Fibroblast of lung (primary cell): Measurements from ENCODE around the gene PTAR1. TPM values are rescaled to one million over a fixed set of nuclear protein-coding genes. Genes with fewer than 3 reads are reported as not detected.

ENCODE experiments used
- DNase-seq, 2 donors: peaks; one replicate each; pipeline versions ENCODE4 v3.0.0 to v3.0.0-alpha.2; 2010; ENCODE audit warnings: low read depth in 2 of 2
- H2AFZ ChIP-seq: 2 replicates; pipeline ENCODE4 v1.5.1; 2012; ENCODE audit warnings: low read length, control low read depth, inconsistent platforms
- H3K27ac ChIP-seq: 2 replicates; pipeline ENCODE4 v1.5.1; 2011; ENCODE audit warnings: low read length, control low read depth; ENCODE audit not compliant: insufficient read depth
- H3K27me3 ChIP-seq: 2 replicates; pipeline ENCODE4 v1.5.1; 2011; ENCODE audit warnings: mild to moderate bottlenecking, low read length; ENCODE audit not compliant: control insufficient read depth, insufficient read depth
- H3K36me3 ChIP-seq: 2 replicates; pipeline ENCODE4 v1.5.1; 2011; ENCODE audit warnings: low read length; ENCODE audit not compliant: control insufficient read depth, insufficient read depth
- H3K4me1 ChIP-seq: 2 replicates; pipeline ENCODE4 v1.5.1; 2011; ENCODE audit warnings: low read length; ENCODE audit not compliant: control insufficient read depth, insufficient read depth; ENCODE audit errors: extremely low read depth
- H3K4me2 ChIP-seq: 2 replicates; pipeline ENCODE4 v1.5.1; 2011; ENCODE audit warnings: low read length, control low read depth; ENCODE audit not compliant: insufficient read depth; ENCODE audit errors: extremely low read depth
- H3K4me3 ChIP-seq, 4 experiments: fragments of 200-600 bp in 1 of 4; sonication (generic) in 1 of 4; replicated peaks in 1 of 4; 2 replicates each; pipeline ENCODE4 v1.5.1; 2011 to 2016; ENCODE audit warnings: low read length in 4 of 4, low read depth in 3 of 4, mild to moderate bottlenecking in 3 of 4, control low read depth in 2 of 4, inconsistent platforms in 1 of 4, mixed read lengths in 1 of 4; ENCODE audit not compliant: insufficient read depth in 1 of 4; ENCODE audit errors: control extremely low read depth in 1 of 4
- H3K79me2 ChIP-seq: 2 replicates; pipeline ENCODE4 v1.5.1; 2012; ENCODE audit warnings: mild to moderate bottlenecking, low read length, inconsistent platforms; ENCODE audit not compliant: control insufficient read depth, insufficient read depth
- H3K9ac ChIP-seq: 2 replicates; pipeline ENCODE4 v1.5.1; 2011; ENCODE audit warnings: mild to moderate bottlenecking, low read length, control low read depth; ENCODE audit not compliant: insufficient read depth
- H3K9me3 ChIP-seq: 2 replicates; pipeline ENCODE4 v1.5.1; 2012; ENCODE audit warnings: low read depth, low read length; ENCODE audit not compliant: control insufficient read depth, insufficient read depth
- H4K20me1 ChIP-seq: 2 replicates; pipeline ENCODE4 v1.5.1; 2011; ENCODE audit warnings: low read length; ENCODE audit not compliant: control insufficient read depth, insufficient read depth; ENCODE audit errors: extremely low read depth
- CTCF ChIP-seq, 2 donors: IDR thresholded peaks in 1 of 2; conservative IDR thresholded peaks in 1 of 2; 1 replicate in 1 of 2; 2 replicates in 1 of 2; pipeline ENCODE4 v1.5.1; 2011 to 2012; ENCODE audit warnings: low read length in 2 of 2, control low read depth in 1 of 2, inconsistent platforms in 1 of 2, low read depth in 1 of 2, mild to moderate bottlenecking in 1 of 2
- EZH2 ChIP-seq: IDR thresholded peaks from 2 replicates; pipeline ENCODE4 v1.5.1; 2012; ENCODE audit warnings: low read length, control low read depth, mild to moderate bottlenecking; ENCODE audit errors: missing control alignments
- polyA plus RNA-seq, 2 donors: library from polyadenylated mRNA; depleted of rRNA in 1 of 2; stranded (reverse) in 1 of 2; unstranded in 1 of 2; fragments of >200 nt; gene quantifications; 2 replicates each; pipeline ENCODE4 v1.2.1, GENCODE V29; 2011 to 2012; ENCODE audit warnings: missing spikeins in 1 of 2
- total RNA-seq: library from RNA; depleted of rRNA; stranded (reverse); fragments of >200 nt; gene quantifications from 2 replicates; pipeline ENCODE4 v1.2.1, GENCODE V29; 2014

Gene PTAR1
- total and polyA plus RNA-seq, 2 donors (not counting 1 experiment from before 2014, with no cell fraction given), result 21.7 to 115 TPM

- no peak for DNase-seq
- Histone ChIP-seq H3K27ac (no peak overlapping the region), H3K9ac (no peak overlapping the region), H3K79me2 (peaks cover 19% of the 10 kb centered on the region), H3K4me1 (peaks cover 2% of the 10 kb centered on the region), H3K27me3 (no peaks in the 10 kb centered on the region), H3K36me3 (no peaks in the 10 kb centered on the region), H4K20me1 (no peaks in the 10 kb centered on the region), H3K4me3 (no peak overlapping the region), H3K9me3 (no peaks in the 10 kb centered on the region), H3K4me2 (no peak overlapping the region), H2AFZ (no peak overlapping the region)
- no peak for TF ChIP-seq CTCF (conservative IDR thresholded peaks at IDR 0.05 in 1 of 2, IDR thresholded peaks at IDR 0.05 in 1 of 2; ENCODE audit: low read depth in 1 of 2, low read length in 2 of 2)
- TF ChIP-seq EZH2, result no peak
Observed at GRCh38 chr9:69762527-69762926, 2.7 kb upstream of the PTAR1 start.

GRCh38 chr9:69760278-69760610 is 433 bp upstream of the PTAR1 start:
- Histone ChIP-seq H3K36me3 (no peaks in the 10 kb centered on the region), H3K4me1 (peaks cover 2% of the 10 kb centered on the region), H4K20me1 (no peaks in the 10 kb centered on the region), H3K27ac (peak overlapping the region; percentile 94), H3K27me3 (no peaks in the 10 kb centered on the region), H2AFZ (peak overlapping the region; percentile 89), H3K9me3 (no peaks in the 10 kb centered on the region), H3K4me3 (peak overlapping the region; percentile 58 to 94 (median 80)), H3K79me2 (peaks cover 39% of the 10 kb centered on the region), H3K9ac (peak overlapping the region; percentile 93), H3K4me2 (peak overlapping the region; percentile 87)
- no peak for DNase-seq
- TF ChIP-seq EZH2 (no peak), CTCF (conservative IDR thresholded peaks at IDR 0.05 in 1 of 2, IDR thresholded peaks at IDR 0.05 in 1 of 2; ENCODE audit: low read depth in 1 of 2, low read length in 2 of 2) (no peak)

GRCh38 chr9:69759021-69759420 is 790 bp downstream of the PTAR1 start:
- H3K36me3 ChIP-seq, result peaks cover 2% of the 10 kb centered on the region
- no peaks in the 10 kb centered on the region for H4K20me1 ChIP-seq
- peaks cover 2% of the 10 kb centered on the region for H3K4me1 ChIP-seq
- no peaks in the 10 kb centered on the region for H3K27me3 ChIP-seq
- peak overlapping the region; percentile 70 to 94 (median 82) for H3K4me3 ChIP-seq
- H3K9ac ChIP-seq, result peak overlapping the region; percentile 93
- DNase-seq, result peak in 1 of 2 donors; percentile 30
- H3K27ac ChIP-seq, result peak overlapping the region; percentile 94
- TF ChIP-seq EZH2, result no peak
- no peak for TF ChIP-seq CTCF (conservative IDR thresholded peaks at IDR 0.05 in 1 of 2, IDR thresholded peaks at IDR 0.05 in 1 of 2; ENCODE audit: low read depth in 1 of 2, low read length in 2 of 2)
- no peaks in the 10 kb centered on the region for H3K9me3 ChIP-seq
- H3K79me2 ChIP-seq, result peaks cover 49% of the 10 kb centered on the region
- peak overlapping the region; percentile 87 for H2AFZ ChIP-seq
- H3K4me2 ChIP-seq, result peak overlapping the region; percentile 91
